Measurements from ENCODE around the gene DTX1. TPM values are rescaled to one million over a fixed set of nuclear protein-coding genes. Genes with fewer than 3 reads are reported as not detected.

Gene DTX1
- total and polyA plus RNA-seq, 4 donors = 14.4 to 83.5 (median 48.3) TPM

- Histone ChIP-seq H3K9me3 (ENCODE audit: control insufficient read depth, insufficient read depth, low read length) (no peaks in the 10 kb centered on the region), H3K4me1 (ENCODE audit: control insufficient read depth, insufficient read depth, low read length) (no peaks in the 10 kb centered on the region), H3K27ac (ENCODE audit: low read depth, low read length) (no peak overlapping the region), H3K4me3 (ENCODE audit: low read depth, low read length) (no peak overlapping the region), H3K27me3 (ENCODE audit: control insufficient read depth, insufficient read depth, low read length) (no peaks in the 10 kb centered on the region), H3K36me3 (ENCODE audit: control insufficient read depth, insufficient read depth, low read length) (peaks cover 74% of the 10 kb centered on the region)
- no peak for DNase-seq (ENCODE audit: low read depth in 4 of 6, low spot score in 6 of 6)
- WGBS (ENCODE audit: insufficient coverage) = no CpG with 5 or more reads among the region's 4 CpGs
These were observed 25.3 kb downstream of the DTX1 start for GRCh38 chr12:113081873-113082272.

GRCh38 chr12:113082486-113083148, 26.1 kb downstream of the DTX1 start:
- H3K36me3 ChIP-seq (ENCODE audit: control insufficient read depth, insufficient read depth, low read length) = peaks cover 74% of the 10 kb centered on the region
- no peaks in the 10 kb centered on the region for H3K4me1 ChIP-seq (ENCODE audit: control insufficient read depth, insufficient read depth, low read length)
- H3K27ac ChIP-seq (ENCODE audit: low read depth, low read length) = no peak overlapping the region
- H3K9me3 ChIP-seq (ENCODE audit: control insufficient read depth, insufficient read depth, low read length) = no peaks in the 10 kb centered on the region
- WGBS (ENCODE audit: insufficient coverage) = 94% methylated on average over 5 of the region's 9 CpGs
- no peak for DNase-seq (ENCODE audit: low read depth in 4 of 6, low spot score in 6 of 6)
- no peak overlapping the region for H3K4me3 ChIP-seq (ENCODE audit: low read depth, low read length)
- H3K27me3 ChIP-seq (ENCODE audit: control insufficient read depth, insufficient read depth, low read length) = no peaks in the 10 kb centered on the region

GRCh38 chr12:113083863-113084435, 27.4 kb downstream of the DTX1 start:
- no peak for DNase-seq (ENCODE audit: low read depth in 4 of 6, low spot score in 6 of 6)
- Histone ChIP-seq H3K9me3 (ENCODE audit: control insufficient read depth, insufficient read depth, low read length) (no peaks in the 10 kb centered on the region), H3K36me3 (ENCODE audit: control insufficient read depth, insufficient read depth, low read length) (peaks cover 73% of the 10 kb centered on the region), H3K4me3 (ENCODE audit: low read depth, low read length) (no peak overlapping the region), H3K27ac (ENCODE audit: low read depth, low read length) (no peak overlapping the region), H3K4me1 (ENCODE audit: control insufficient read depth, insufficient read depth, low read length) (no peaks in the 10 kb centered on the region), H3K27me3 (ENCODE audit: control insufficient read depth, insufficient read depth, low read length) (no peaks in the 10 kb centered on the region)
- 100% methylated on average over 2 of the region's 11 CpGs for WGBS (ENCODE audit: insufficient coverage)

- no peak for DNase-seq (ENCODE audit: low read depth in 4 of 6, low spot score in 6 of 6)
- peaks cover 86% of the 10 kb centered on the region for H3K36me3 ChIP-seq (ENCODE audit: control insufficient read depth, insufficient read depth, low read length)
- WGBS (ENCODE audit: insufficient coverage) = 50% methylated on average over 10 of the region's 17 CpGs
- H3K4me3 ChIP-seq (ENCODE audit: low read depth, low read length) = no peak overlapping the region
- H3K9me3 ChIP-seq (ENCODE audit: control insufficient read depth, insufficient read depth, low read length) = no peaks in the 10 kb centered on the region
- H3K27ac ChIP-seq (ENCODE audit: low read depth, low read length) = no peak overlapping the region
- H3K27me3 ChIP-seq (ENCODE audit: control insufficient read depth, insufficient read depth, low read length) = no peaks in the 10 kb centered on the region
- H3K4me1 ChIP-seq (ENCODE audit: control insufficient read depth, insufficient read depth, low read length) = no peaks in the 10 kb centered on the region
These were observed 30.0 kb downstream of the DTX1 start for GRCh38 chr12:113086249-113087164.

GRCh38 chr12:113087193-113087592, 30.7 kb downstream of the DTX1 start:
- 68% methylated on average over 4 of the region's 5 CpGs for WGBS (ENCODE audit: insufficient coverage)
- peaks cover 82% of the 10 kb centered on the region for H3K36me3 ChIP-seq (ENCODE audit: control insufficient read depth, insufficient read depth, low read length)
- H3K9me3 ChIP-seq (ENCODE audit: control insufficient read depth, insufficient read depth, low read length) = no peaks in the 10 kb centered on the region
- no peaks in the 10 kb centered on the region for H3K27me3 ChIP-seq (ENCODE audit: control insufficient read depth, insufficient read depth, low read length)
- H3K27ac ChIP-seq (ENCODE audit: low read depth, low read length) = no peak overlapping the region
- no peak for DNase-seq (ENCODE audit: low read depth in 4 of 6, low spot score in 6 of 6)
- H3K4me3 ChIP-seq (ENCODE audit: low read depth, low read length) = no peak overlapping the region
- H3K4me1 ChIP-seq (ENCODE audit: control insufficient read depth, insufficient read depth, low read length) = no peaks in the 10 kb centered on the region

GRCh38 chr12:113088037-113088436, 31.5 kb downstream of the DTX1 start:
- H3K27ac ChIP-seq (ENCODE audit: low read depth, low read length) = no peak overlapping the region
- H3K9me3 ChIP-seq (ENCODE audit: control insufficient read depth, insufficient read depth, low read length) = no peaks in the 10 kb centered on the region
- DNase-seq (ENCODE audit: low read depth in 4 of 6, low spot score in 6 of 6) = no peak
- peaks cover 79% of the 10 kb centered on the region for H3K36me3 ChIP-seq (ENCODE audit: control insufficient read depth, insufficient read depth, low read length)
- peaks cover 3% of the 10 kb centered on the region for H3K4me1 ChIP-seq (ENCODE audit: control insufficient read depth, insufficient read depth, low read length)
- WGBS (ENCODE audit: insufficient coverage) = 95% methylated on average over 2 of the region's 3 CpGs
- H3K4me3 ChIP-seq (ENCODE audit: low read depth, low read length) = no peak overlapping the region
- H3K27me3 ChIP-seq (ENCODE audit: control insufficient read depth, insufficient read depth, low read length) = no peaks in the 10 kb centered on the region

GRCh38 chr12:113088971-113089756, 32.6 kb downstream of the DTX1 start:
- DNase-seq (ENCODE audit: low read depth in 4 of 6, low spot score in 6 of 6) = no peak
- H3K36me3 ChIP-seq (ENCODE audit: control insufficient read depth, insufficient read depth, low read length) = peaks cover 78% of the 10 kb centered on the region
- H3K4me1 ChIP-seq (ENCODE audit: control insufficient read depth, insufficient read depth, low read length) = peaks cover 4% of the 10 kb centered on the region
- WGBS (ENCODE audit: insufficient coverage) = 76% methylated on average over 12 of the region's 13 CpGs
- no peaks in the 10 kb centered on the region for H3K9me3 ChIP-seq (ENCODE audit: control insufficient read depth, insufficient read depth, low read length)
- no peak overlapping the region for H3K27ac ChIP-seq (ENCODE audit: low read depth, low read length)
- no peaks in the 10 kb centered on the region for H3K27me3 ChIP-seq (ENCODE audit: control insufficient read depth, insufficient read depth, low read length)
- no peak overlapping the region for H3K4me3 ChIP-seq (ENCODE audit: low read depth, low read length)

GRCh38 chr12:113089839-113090238, 33.3 kb downstream of the DTX1 start:
- Histone ChIP-seq H3K9me3 (ENCODE audit: control insufficient read depth, insufficient read depth, low read length) (no peaks in the 10 kb centered on the region), H3K4me1 (ENCODE audit: control insufficient read depth, insufficient read depth, low read length) (peaks cover 4% of the 10 kb centered on the region), H3K27me3 (ENCODE audit: control insufficient read depth, insufficient read depth, low read length) (no peaks in the 10 kb centered on the region), H3K36me3 (ENCODE audit: control insufficient read depth, insufficient read depth, low read length) (peaks cover 78% of the 10 kb centered on the region), H3K27ac (ENCODE audit: low read depth, low read length) (no peak overlapping the region), H3K4me3 (ENCODE audit: low read depth, low read length) (no peak overlapping the region)
- DNase-seq (ENCODE audit: low read depth in 4 of 6, low spot score in 6 of 6) = no peak

GRCh38 chr12:113090740-113091139, 34.2 kb downstream of the DTX1 start:
- Histone ChIP-seq H3K4me1 (ENCODE audit: control insufficient read depth, insufficient read depth, low read length) (peaks cover 4% of the 10 kb centered on the region), H3K4me3 (ENCODE audit: low read depth, low read length) (no peak overlapping the region), H3K27me3 (ENCODE audit: control insufficient read depth, insufficient read depth, low read length) (no peaks in the 10 kb centered on the region), H3K9me3 (ENCODE audit: control insufficient read depth, insufficient read depth, low read length) (no peaks in the 10 kb centered on the region), H3K36me3 (ENCODE audit: control insufficient read depth, insufficient read depth, low read length) (peaks cover 81% of the 10 kb centered on the region), H3K27ac (ENCODE audit: low read depth, low read length) (no peak overlapping the region)
- 86% methylated on average over 19 of the region's 21 CpGs for WGBS (ENCODE audit: insufficient coverage)
- DNase-seq (ENCODE audit: low read depth in 4 of 6, low spot score in 6 of 6) = no peak
